SH-SY5Y (cell line): Measurements from ENCODE around the gene SCN5A.

Source experiments
- GATA2 ChIP-seq: IDR thresholded peaks from 2 replicates; pipeline ENCODE4 v1.6.1; 2011; ENCODE audit warnings: mild to moderate bottlenecking, low read depth, low read length
- GATA3 ChIP-seq: IDR thresholded peaks from 2 replicates; pipeline ENCODE4 v1.6.1; 2011; ENCODE audit warnings: low read depth, mild to moderate bottlenecking, low read length, moderate library complexity

DNA sequence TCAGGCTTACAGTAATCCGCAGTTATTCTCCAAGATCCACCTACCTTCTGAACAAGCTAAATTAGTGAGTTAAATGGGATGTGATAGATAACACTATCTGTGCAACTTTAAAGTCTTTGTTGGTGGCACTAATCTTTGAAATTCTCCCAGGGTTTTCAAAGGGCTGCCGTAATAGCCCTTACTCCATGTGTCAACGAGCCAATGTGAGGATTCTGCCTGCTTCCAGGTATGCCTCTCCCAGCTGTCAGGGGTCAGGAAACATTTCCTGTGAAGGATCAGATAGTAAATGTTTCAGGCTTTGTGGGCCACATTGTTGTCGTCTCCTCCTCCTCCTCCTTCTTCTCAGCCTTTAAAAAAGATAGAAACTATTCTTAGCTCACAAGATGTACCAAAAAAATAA lies 20.2 kb upstream of the SCN5A start:
- TF ChIP-seq GATA3 = no peak
- no peak for TF ChIP-seq GATA2
